AG04449 (cell line): Measurements from ENCODE around the gene TEAD3.

ENCODE experiments used
- CTCF ChIA-PET: fragments of 350-600 bp; formaldehyde crosslinking; extraction: SDS; loops from one replicate; lab custom pipeline; 2021; ENCODE audit warnings: antibody characterized with exemption; lab: Yijun Ruan, JAX
- POLR2A ChIA-PET: fragments of 400-600, 350-600 bp; formaldehyde crosslinking; extraction: SDS; loops from one replicate; lab custom pipeline; 2020; ENCODE audit warnings: antibody characterized with exemption, inconsistent platforms; lab: Yijun Ruan, JAX
- DNase-seq: peaks from one replicate; pipeline ENCODE4 v3.0.0-alpha.2; 2010; ENCODE audit warnings: low read depth, low spot score
- H3K4me3 ChIP-seq: 2 replicates; pipeline ENCODE4 v1.5.1; 2011; ENCODE audit warnings: low read depth, mild to moderate bottlenecking, control low read depth, low read length
- TF ChIP-seq, protein P1 (sequence below): IDR thresholded peaks from one replicate; pipeline ENCODE4 v1.5.1; 2011; ENCODE audit warnings: mild to moderate bottlenecking, moderate library complexity, low read length, control low read depth, inconsistent platforms; ENCODE audit not compliant: insufficient read depth; ENCODE audit errors: missing control alignments

The TEAD3 gene

DNA sequence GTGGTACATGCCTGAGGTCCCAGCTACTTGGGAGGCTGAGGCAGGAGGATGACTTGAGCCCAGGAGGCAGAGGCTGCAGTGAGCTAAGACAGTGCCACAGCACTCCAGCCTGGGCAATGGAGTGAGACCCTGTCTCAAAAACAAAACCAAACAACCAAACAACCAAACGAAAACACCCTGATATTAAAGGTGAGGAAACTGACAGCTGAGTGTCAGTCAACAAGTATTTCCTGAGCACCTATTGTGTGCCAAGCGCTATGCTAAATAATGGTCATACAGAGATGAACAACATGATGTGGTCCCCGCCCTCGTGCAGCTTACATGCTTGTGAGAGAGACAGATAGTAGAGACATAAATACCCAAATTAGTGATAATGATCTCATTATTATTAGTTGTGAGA, 17.7 kb upstream of the TEAD3 start:
- TF ChIP-seq, protein P1, sequence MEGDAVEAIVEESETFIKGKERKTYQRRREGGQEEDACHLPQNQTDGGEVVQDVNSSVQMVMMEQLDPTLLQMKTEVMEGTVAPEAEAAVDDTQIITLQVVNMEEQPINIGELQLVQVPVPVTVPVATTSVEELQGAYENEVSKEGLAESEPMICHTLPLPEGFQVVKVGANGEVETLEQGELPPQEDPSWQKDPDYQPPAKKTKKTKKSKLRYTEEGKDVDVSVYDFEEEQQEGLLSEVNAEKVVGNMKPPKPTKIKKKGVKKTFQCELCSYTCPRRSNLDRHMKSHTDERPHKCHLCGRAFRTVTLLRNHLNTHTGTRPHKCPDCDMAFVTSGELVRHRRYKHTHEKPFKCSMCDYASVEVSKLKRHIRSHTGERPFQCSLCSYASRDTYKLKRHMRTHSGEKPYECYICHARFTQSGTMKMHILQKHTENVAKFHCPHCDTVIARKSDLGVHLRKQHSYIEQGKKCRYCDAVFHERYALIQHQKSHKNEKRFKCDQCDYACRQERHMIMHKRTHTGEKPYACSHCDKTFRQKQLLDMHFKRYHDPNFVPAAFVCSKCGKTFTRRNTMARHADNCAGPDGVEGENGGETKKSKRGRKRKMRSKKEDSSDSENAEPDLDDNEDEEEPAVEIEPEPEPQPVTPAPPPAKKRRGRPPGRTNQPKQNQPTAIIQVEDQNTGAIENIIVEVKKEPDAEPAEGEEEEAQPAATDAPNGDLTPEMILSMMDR: no peak
- DNase-seq: no peak
- ChIA-PET POLR2A (no interaction called here), CTCF (interaction anchor here (0.9 to 1.6 kb wide), 3 partner anchors 8 to 222 kb away, joined by 3 to 4 read pairs (median 4); partner anchors contain the start of gene ARMC12)
- no peak overlapping the region for H3K4me3 ChIP-seq

DNA sequence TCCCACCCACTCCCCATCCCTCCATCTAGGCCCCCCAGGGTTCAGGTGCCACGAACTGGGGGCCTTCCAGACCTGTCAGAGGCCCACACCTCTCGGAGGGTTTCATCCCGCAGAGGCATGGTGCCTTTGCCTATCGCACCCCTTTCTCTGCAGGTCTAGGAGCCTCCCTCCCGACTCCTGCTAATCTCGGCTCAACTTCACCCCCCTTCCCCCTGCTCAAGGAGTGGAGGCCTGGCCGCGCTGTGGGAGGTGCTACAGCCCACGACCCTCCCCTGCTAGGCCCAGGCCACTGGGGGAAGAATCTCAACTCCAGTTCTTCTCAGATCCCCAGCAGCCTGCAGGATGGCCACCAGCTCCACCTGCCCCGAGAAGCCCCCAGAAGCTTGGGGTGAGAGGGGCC, 15.9 kb upstream of the TEAD3 start, which contains the start of gene TULP1:
TSS of gene TULP1 (minus strand) at position 157 of the 400 bp plus-strand sequence. CDS start at position 119, 38 bp downstream.
- H3K4me3 ChIP-seq: no peak within 1 kb of the TSS
- TF ChIP-seq, protein P1: no peak
- CTCF ChIA-PET: interaction anchor here (1.5 kb wide), 1 partner anchor 223 kb away, joined by 3 read pairs; no protein-coding TSS in a partner anchor
- no peak for DNase-seq
- POLR2A ChIA-PET: no interaction called here

DNA sequence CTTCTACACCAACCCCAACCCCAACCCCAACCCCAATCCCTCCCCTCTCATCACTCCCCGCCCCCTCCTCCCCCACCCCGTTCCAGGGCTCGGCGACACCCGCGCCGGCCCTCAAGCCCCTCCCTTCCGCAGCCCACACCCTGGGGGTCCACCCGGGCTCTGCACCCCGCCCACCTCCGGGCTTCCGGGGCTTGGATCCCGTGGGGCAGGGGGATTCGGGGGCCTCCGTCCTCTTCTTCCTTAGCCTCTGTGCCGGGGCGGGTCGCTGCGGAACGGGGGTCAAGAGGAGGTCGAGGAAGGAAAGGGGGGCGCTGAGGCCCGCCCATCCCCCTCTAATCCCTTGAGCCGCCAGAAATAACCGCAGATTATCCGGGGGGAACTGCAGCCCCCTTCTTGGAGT, 15.1 kb upstream of the TEAD3 start:
- TF ChIP-seq, protein P1: no peak
- POLR2A ChIA-PET: no interaction called here
- no peak for DNase-seq
- no peak overlapping the region for H3K4me3 ChIP-seq
- CTCF ChIA-PET: interaction anchor here (5.7 kb wide), 1 partner anchor 9 kb away, joined by 40 read pairs; no protein-coding TSS in a partner anchor

DNA sequence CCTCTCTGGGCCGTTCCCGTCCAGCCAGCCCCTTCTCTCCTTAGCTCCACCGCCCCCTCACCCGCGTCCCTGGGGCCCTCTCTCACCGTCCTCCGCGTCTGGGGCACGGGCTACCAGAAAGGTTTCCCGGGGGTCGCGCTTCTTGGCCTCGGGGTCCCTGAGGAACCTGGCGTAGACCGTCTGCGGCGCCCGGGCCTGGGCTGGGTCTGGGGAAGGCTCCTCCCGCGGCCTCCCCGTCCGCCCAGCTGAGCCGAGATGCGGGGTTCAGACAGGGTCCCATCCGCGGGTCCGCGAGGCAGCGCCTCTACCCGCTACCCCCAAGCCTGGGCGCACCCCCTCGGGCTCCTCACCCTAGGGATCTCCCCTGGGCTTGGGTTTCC, 14.7 kb upstream of the TEAD3 start:
- POLR2A ChIA-PET: no interaction called here
- no peak for DNase-seq
- CTCF ChIA-PET: interaction anchor here (5.7 kb wide), 1 partner anchor 9 kb away, joined by 40 read pairs; no protein-coding TSS in a partner anchor
- H3K4me3 ChIP-seq: no peak overlapping the region
- TF ChIP-seq, protein P1: no peak

DNA sequence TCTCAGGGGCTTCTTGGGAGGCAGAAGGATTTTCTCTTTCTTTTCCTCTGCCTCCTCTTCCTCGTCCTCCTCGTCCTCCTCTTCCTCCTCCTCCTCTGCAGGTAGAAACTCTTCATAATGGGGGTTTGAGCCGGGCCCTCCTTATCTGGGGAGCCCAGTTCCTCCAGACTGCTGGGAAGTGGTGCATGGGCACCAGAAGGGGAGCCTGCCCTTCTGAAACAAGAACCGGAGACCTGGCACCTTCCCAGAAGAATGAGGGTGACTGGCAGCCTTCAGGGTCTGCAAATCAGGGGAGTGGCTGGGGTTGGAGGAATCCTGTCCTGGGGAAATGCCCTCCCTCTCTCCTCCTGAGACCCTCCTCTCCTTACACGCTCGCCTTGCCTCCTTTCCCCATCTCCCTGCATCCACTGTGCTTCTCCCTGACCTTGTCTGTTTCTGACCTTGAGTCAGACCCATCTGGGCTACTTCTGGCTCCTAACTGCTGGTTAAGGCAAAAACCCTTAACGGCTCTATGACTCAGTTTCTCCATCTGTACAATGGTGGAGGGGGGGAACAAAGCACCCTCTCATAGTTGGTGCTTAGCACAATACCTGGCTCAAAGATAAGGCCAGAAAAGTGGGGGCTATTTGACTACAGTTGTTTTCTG, 14.2 kb upstream of the TEAD3 start:
- H3K4me3 ChIP-seq: no peak overlapping the region
- ChIA-PET POLR2A (no interaction called here), CTCF (interaction anchor here (1.7 to 5.7 kb wide), 2 partner anchors 10 to 228 kb away, joined by 7 to 40 read pairs; no protein-coding TSS in a partner anchor)
- DNase-seq: no peak
- TF ChIP-seq, protein P1: no peak

DNA sequence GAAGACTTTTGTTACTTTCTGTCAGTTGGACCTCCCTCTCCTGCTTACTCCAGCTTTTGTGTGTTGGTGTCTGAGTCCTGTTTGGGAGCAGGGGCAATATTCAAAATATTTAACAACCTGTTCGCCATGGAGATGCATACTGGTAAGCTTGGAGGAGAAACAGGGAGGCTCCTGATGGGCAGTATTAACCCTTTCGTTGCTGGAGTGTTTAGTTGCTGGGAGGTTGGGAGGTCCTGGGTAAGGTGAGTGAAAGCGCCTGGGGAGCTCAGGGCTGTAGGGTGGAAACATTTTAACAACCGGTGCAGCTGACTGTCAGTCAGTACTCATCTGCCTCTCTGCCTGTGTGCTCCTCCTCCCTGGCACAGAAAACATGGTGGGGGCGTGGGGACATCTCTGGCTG, 11.7 kb upstream of the TEAD3 start:
- no peak for DNase-seq
- CTCF ChIA-PET: interaction anchor here (0.6 to 5.7 kb wide), 4 partner anchors 9 to 228 kb away, joined by 3 to 40 read pairs (median 6); partner anchors contain the start of gene TEAD3
- POLR2A ChIA-PET: interaction anchor here (1.8 kb wide), 1 partner anchor 11 kb away, joined by 5 read pairs; no protein-coding TSS in a partner anchor
- no peak overlapping the region for H3K4me3 ChIP-seq
- TF ChIP-seq, protein P1: no peak
